Measurements from ENCODE around the gene PTPN18.

The PTPN18 gene

GRCh38 chr2:130365075-130365474 is 9.2 kb downstream of the PTPN18 start:
- DNase-seq (ENCODE audit: low read depth in 2 of 2): no peak

- no peak for DNase-seq (ENCODE audit: low read depth in 2 of 2)
Measured at GRCh38 chr2:130365963-130366362, 10.1 kb downstream of the PTPN18 start.

DNA sequence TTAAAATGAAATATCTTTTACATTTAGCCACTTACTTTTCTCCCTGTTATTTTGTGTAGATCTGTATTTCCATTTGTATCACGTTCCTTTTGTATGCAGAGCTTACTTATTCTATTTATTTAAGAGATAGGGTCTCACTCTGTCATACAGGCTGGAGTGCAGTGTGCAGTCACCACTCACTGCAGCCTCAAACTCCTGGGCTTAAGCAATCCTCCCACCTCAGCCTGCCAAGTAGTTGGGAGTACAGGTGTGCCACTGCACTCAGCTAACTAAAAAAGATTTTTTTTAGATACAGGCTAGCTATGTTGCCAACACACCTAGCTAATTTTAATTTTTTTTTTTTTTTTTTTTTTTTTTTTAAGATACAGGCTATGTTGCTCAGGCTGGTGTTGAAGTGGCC is 10.9 kb downstream of the PTPN18 start:
- DNase-seq (ENCODE audit: low read depth in 2 of 2): no peak

- DNase-seq (ENCODE audit: low read depth in 2 of 2): no peak
Measured at GRCh38 chr2:130368786-130369185, 12.9 kb downstream of the PTPN18 start.

- DNase-seq (ENCODE audit: low read depth in 2 of 2): no peak
Measured at GRCh38 chr2:130369311-130369964, 13.6 kb downstream of the PTPN18 start.

DNA sequence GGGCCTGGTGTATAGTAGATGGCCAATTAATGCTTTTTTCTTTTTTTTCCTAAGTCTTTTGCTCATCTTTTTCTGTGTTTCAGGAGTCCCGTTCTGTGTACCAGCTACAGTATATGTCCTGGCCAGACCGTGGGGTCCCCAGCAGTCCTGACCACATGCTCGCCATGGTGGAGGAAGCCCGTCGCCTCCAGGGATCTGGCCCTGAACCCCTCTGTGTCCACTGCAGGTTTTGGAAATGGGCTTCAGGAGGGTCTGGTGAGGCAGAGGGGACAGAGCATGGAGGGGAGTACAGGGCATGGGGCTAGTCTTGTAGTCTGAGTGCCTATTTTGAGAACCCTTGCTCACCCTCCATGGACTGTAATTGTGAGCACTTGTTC is 14.1 kb downstream of the PTPN18 start:
- DNase-seq (ENCODE audit: low read depth in 2 of 2): no peak

GRCh38 chr2:130370490-130370889 is 14.6 kb downstream of the PTPN18 start:
- DNase-seq (ENCODE audit: low read depth in 2 of 2): no peak

GRCh38 chr2:130371723-130372054 is 15.8 kb downstream of the PTPN18 start:
- DNase-seq (ENCODE audit: low read depth in 2 of 2): no peak

DNA sequence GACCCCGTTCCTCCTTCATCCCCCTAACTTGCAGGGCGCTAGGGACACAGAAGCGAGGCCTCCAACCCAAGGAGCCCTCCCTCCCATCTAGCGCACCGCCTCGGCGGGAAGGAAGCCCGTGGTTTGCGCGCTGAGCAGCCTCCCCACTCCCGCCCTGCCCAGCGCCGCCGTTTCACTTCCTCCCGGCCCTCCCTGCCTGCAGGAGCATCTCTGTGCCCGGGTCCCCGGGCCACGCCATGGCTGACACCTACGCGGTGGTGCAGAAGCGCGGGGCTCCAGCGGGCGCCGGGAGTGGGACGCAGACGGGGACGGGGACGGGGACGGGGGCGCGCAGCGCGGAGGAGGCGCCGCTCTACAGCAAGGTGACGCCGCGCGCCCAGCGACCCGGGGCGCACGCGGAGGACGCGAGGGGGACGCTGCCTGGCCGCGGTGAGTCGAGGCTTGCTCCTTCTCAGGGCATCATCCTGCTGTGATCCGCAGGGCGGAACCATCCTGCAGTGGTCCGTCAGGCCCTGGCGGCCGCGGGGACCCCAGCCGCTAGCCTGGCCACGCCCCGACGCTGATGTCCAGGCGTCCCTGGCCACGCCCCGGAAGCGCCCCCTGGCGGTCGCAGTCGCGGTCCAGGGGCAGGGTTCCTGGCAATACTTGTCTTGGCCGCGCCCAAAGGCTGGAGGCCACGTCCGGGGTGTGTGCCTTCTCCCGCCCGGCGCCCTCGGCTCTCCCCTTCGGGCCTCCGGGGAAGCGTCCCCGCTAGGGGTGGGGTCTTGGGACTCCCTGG is 16.4 kb downstream of the PTPN18 start:
- peak; percentile 57 to 62 for DNase-seq (ENCODE audit: low read depth in 2 of 2)

DNA sequence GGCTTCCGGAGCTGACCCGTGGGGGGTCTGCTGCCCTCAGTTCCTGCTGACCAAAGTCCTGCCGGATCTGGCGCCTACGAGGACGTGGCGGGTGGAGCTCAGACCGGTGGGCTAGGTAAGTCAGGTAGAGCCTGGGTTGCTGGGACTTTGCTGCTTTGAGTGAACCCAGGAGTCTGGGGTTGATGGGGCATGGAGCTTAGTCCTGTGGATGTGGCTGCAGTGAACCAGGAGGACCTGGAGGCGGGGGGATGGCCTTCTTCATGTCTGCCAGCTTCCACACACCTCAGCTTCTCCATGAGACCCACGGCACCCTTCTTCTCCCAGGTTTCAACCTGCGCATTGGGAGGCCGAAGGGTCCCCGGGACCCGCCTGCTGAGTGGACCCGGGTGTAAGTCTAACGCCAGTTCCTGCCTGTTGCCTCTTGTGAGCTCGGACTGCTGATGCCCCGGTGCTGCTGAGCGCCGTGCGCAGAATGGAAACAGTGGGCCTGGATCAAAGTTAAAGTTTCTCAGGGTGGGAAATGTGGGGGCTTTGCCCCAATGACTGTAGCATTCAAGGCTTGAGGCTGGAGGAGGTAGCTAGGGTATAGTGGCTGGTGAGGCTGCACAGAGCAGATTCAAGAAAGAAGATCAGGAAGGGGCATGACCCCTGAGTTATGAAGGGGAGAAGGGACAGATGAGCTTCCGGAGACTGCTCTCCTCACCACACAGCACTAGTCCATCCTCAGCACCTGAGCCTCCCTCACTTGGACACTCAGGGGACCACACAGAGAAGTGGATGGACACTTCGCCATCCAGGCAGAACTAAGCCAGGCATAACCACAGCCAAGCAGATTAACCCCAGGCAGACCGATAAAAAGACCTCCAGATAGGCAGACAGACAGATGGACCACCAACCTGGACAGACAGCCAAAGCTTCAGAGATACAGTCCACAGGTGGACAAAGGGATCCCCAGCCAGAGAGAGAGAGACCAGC is 17.3 kb downstream of the PTPN18 start:
- DNase-seq (ENCODE audit: low read depth in 2 of 2): no peak

GRCh38 chr2:130373808-130374365 is 18.0 kb downstream of the PTPN18 start:
- no peak for DNase-seq (ENCODE audit: low read depth in 2 of 2)

- DNase-seq (ENCODE audit: low read depth in 2 of 2): no peak
Measured at GRCh38 chr2:130374587-130375290, 18.9 kb downstream of the PTPN18 start.

DNA sequence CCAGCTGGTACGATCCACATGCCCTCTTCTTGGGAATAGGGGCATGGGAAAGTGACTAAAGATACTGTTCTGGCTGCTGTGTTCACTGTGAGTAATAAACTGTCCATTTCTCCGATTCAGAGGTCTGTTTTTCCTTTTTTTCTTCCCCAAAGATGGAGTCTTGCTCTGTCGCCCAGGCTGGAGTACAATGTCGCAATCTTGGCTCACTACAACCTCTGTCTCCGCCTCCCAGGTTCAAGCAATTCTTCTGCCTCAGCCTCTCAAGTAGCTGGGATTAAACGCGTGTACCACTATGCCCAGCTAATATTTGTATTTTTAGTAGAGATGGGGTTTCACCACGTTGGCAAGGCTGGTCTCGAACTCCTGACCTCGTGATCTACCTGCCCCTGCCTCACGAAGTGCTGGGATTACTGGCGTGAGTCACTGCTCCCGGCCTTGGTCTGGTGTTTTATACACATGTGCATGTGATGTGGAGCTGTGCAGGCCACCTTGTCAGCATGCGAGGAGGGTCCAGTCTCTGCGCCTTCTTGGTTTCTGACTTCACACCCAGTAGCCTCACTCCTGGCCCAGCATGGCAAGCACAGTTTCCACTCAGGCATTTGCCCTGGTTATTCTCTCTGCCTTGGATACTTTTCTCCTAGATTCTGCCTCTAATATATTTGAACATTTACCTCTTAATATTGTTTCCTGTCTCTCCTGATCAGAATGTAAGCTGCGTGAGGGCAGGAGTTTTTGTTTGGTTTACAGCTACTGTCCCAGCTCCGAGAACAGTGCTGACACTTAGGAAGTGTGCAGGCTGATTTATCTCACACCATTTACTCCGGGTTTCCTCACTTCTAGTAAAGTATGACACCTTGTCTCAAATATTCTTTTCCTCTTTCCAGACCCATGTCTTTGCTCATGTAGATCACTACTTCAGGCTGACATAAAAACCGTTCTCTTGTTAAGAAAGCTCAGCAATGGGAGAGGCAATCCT is 19.7 kb downstream of the PTPN18 start:
- DNase-seq (ENCODE audit: low read depth in 2 of 2): no peak

DNA sequence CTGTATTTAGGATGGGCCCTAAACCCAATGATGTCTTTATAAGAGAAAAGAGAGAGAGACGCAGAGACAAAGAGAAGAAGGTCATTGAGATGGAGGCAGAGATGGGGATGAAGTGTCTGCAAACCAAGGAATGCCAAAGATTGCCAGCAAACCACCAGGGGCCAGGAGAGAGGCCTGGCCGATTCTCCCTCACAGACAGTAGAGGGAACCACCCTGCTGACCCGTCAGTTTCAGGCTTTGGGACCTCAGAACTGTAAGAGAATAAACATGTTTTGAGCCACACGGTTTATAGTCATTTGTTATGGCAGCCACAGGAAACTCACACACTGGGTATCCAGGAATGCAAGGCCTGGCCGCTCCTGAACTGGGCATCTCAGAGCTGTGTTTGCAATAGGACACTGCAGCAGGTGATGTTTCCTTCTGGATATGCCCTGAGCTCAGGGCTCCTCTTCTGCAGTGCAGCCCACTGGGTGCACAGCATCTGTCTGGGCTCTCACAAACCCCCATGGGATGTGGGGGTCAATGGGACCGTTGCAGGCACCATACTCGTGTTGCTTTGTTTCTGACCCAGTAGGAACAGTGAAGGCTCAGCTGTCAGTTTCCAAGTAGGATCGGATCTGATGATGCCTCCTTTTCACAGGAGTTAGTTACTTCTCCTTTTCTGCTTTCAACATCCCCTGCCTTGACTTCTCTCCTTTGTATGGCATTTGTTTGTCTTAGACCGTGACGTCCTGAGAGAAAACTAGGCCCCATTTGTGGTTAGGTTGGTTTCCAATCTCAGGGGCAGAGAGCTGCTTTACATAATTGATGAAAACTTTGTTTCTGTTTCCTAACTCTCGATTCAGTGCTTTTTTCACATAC is 20.8 kb downstream of the PTPN18 start:
- DNase-seq (ENCODE audit: low read depth in 2 of 2): no peak

- DNase-seq (ENCODE audit: low read depth in 2 of 2): no peak
Measured at GRCh38 chr2:130377491-130377890, 21.6 kb downstream of the PTPN18 start.

GRCh38 chr2:130378206-130378897 is 22.5 kb downstream of the PTPN18 start:
- DNase-seq (ENCODE audit: low read depth in 2 of 2): no peak

- no peak for DNase-seq (ENCODE audit: low read depth in 2 of 2)
Measured at GRCh38 chr2:130378898-130379214, 23.0 kb downstream of the PTPN18 start.

- no peak for DNase-seq (ENCODE audit: low read depth in 2 of 2)
Measured at GRCh38 chr2:130380096-130380934, 24.5 kb downstream of the PTPN18 start.
